Loucy (cell line): ENCODE data around the gene SH3BP5.

Source experiments
- EZH2phosphoT487 ChIP-seq: fragments of 200-600 bp; IDR thresholded peaks from 2 replicates; pipeline ENCODE4 v1.6.1; 2018; ENCODE audit warnings: antibody characterized with exemption, mild to moderate bottlenecking, moderate library complexity, borderline replicate concordance
- TF ChIP-seq, protein P1 (sequence below): fragments of 200-600 bp; sonication (generic); conservative IDR thresholded peaks from 2 replicates; pipeline ENCODE4 v1.5.1; 2014; ENCODE audit warnings: mild to moderate bottlenecking, antibody characterized with exemption, low read length

DNA sequence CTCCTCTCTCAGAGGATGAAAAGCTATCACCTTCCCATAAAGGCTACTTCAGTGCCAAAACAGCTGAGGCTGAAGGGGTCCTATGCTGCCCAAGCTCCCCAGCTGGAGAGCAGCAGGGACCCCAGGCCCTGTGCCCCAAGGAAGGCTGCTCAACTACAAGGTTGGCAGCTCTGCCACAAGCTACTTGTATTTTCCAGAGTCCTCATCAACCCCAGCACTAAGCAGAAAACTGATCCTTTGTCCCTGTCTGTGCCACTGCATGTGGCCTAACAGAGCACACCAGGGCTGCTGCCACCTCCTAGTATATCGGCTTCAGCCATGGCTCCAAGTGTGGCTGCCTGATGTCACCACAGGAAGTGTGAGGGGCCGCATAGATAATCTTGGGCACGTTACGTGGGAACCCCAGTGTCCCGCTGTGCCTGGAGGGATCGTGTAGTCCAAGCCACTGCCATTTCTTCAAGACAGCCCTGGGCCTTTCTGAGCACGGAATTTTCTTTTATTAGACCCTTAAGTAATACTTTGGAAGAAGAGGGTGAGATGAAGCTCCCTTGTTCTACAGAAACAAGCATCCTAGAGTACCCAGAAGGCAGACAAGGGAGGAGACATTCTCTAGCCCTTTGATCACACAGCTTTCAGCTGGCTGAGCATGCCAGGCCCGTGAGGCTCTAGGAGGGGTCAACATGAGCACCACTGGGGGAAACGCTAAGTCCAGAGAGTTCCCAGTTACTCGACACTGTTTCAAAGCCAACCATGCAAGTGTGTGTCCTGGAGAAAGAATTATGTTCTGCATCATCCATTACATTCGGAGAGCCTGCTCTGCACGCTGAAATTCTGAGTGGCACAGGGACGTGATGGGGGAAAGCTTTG lies 65.6 kb downstream of the SH3BP5 start:
- TF ChIP-seq, protein P1, sequence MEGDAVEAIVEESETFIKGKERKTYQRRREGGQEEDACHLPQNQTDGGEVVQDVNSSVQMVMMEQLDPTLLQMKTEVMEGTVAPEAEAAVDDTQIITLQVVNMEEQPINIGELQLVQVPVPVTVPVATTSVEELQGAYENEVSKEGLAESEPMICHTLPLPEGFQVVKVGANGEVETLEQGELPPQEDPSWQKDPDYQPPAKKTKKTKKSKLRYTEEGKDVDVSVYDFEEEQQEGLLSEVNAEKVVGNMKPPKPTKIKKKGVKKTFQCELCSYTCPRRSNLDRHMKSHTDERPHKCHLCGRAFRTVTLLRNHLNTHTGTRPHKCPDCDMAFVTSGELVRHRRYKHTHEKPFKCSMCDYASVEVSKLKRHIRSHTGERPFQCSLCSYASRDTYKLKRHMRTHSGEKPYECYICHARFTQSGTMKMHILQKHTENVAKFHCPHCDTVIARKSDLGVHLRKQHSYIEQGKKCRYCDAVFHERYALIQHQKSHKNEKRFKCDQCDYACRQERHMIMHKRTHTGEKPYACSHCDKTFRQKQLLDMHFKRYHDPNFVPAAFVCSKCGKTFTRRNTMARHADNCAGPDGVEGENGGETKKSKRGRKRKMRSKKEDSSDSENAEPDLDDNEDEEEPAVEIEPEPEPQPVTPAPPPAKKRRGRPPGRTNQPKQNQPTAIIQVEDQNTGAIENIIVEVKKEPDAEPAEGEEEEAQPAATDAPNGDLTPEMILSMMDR: no peak
- TF ChIP-seq EZH2phosphoT487: no peak
